HEK293 (cell line): ENCODE measurements around the gene CA11.

Source experiments
- CTCF ChIA-PET: fragments of 350-600 bp; formaldehyde crosslinking; extraction: SDS; loops from one replicate; lab custom pipeline; 2021; ENCODE audit warnings: antibody characterized with exemption; lab: Yijun Ruan, JAX
- POLR2A ChIA-PET: fragments of 300-600 bp; formaldehyde crosslinking; extraction: SDS; loops from one replicate; lab custom pipeline; 2020; ENCODE audit warnings: antibody characterized with exemption, inconsistent platforms; lab: Yijun Ruan, JAX
- H3K27ac ChIP-seq: fragments of 200-500 bp; sonication (Bioruptor generic); 2 replicates; pipeline ENCODE4 v1.5.1; 2014; ENCODE audit warnings: low read depth, low read length, control low read depth, inconsistent platforms; ENCODE audit errors: extremely low read depth
- H3K36me3 ChIP-seq, 2 experiments: fragments of 200-500 bp in 1 of 2; sonication (Bioruptor generic) in 1 of 2; 1 replicate in 1 of 2; 2 replicates in 1 of 2; pipeline ENCODE4 v1.5.1; 2014 to 2017; ENCODE audit warnings: inconsistent platforms in 2 of 2, low read length in 2 of 2; ENCODE audit not compliant: control insufficient read depth in 2 of 2, insufficient read depth in 1 of 2
- H3K4me1 ChIP-seq: fragments of 200-500 bp; sonication (Bioruptor generic); 2 replicates; pipeline ENCODE4 v1.5.1; 2014; ENCODE audit warnings: mild to moderate bottlenecking, low read length, inconsistent platforms; ENCODE audit not compliant: control insufficient read depth, insufficient read depth
- H3K4me3 ChIP-seq: 2 replicates; pipeline ENCODE4 v1.5.1; 2011; ENCODE audit warnings: low read depth, mild to moderate bottlenecking, control low read depth, low read length, moderate library complexity
- H3K9me3 ChIP-seq: fragments of 200-500 bp; sonication (Bioruptor generic); 2 replicates; pipeline ENCODE4 v1.5.1; 2014; ENCODE audit warnings: low read depth, low read length, inconsistent platforms; ENCODE audit not compliant: control insufficient read depth, insufficient read depth
- KLF17 ChIP-seq: fragments of 450-650 bp; formaldehyde crosslinking; IDR thresholded peaks from 2 replicates; pipeline ENCODE4 v1.5.1; 2016; ENCODE audit warnings: missing biosample characterization, missing genetic modification characterization
- OSR2 ChIP-seq: fragments of 450-650 bp; formaldehyde crosslinking; IDR thresholded peaks from 2 replicates; pipeline ENCODE4 v1.5.1; 2016; ENCODE audit warnings: missing biosample characterization, missing genetic modification characterization
- OVOL3 ChIP-seq: fragments of 450-650 bp; formaldehyde crosslinking; IDR thresholded peaks from 2 replicates; pipeline ENCODE4 v1.5.1; 2016; ENCODE audit warnings: missing biosample characterization, missing genetic modification characterization
- PRDM4 ChIP-seq: fragments of 450-650 bp; formaldehyde crosslinking; IDR thresholded peaks from 2 replicates; pipeline ENCODE4 v1.5.1; 2017; ENCODE audit warnings: missing biosample characterization, missing genetic modification characterization
- REPIN1 ChIP-seq: fragments of 450-650 bp; formaldehyde crosslinking; IDR thresholded peaks from 2 replicates; pipeline ENCODE4 v1.5.1; 2017; ENCODE audit warnings: missing biosample characterization, missing genetic modification characterization, low read depth
- SP2 ChIP-seq: fragments of 450-650 bp; formaldehyde crosslinking; IDR thresholded peaks from 2 replicates; pipeline ENCODE4 v1.5.1; 2016; ENCODE audit warnings: missing biosample characterization, missing genetic modification characterization
- ZNF138 ChIP-seq: fragments of 450-650 bp; formaldehyde crosslinking; IDR thresholded peaks from 2 replicates; pipeline ENCODE4 v1.5.1; 2016; ENCODE audit warnings: missing biosample characterization, missing genetic modification characterization, borderline replicate concordance
- ZNF23 ChIP-seq: fragments of 450-650 bp; formaldehyde crosslinking; IDR thresholded peaks from 2 replicates; pipeline ENCODE4 v1.5.1; 2016; ENCODE audit warnings: missing biosample characterization, missing genetic modification characterization, borderline replicate concordance
- ZNF404 ChIP-seq: fragments of 450-650 bp; formaldehyde crosslinking; IDR thresholded peaks from 2 replicates; pipeline ENCODE4 v1.5.1; 2017; ENCODE audit warnings: missing biosample characterization, missing genetic modification characterization
- ZNF433 ChIP-seq: fragments of 450-650 bp; formaldehyde crosslinking; IDR thresholded peaks from 2 replicates; pipeline ENCODE4 v1.5.1; 2016; ENCODE audit warnings: missing biosample characterization, missing genetic modification characterization, low read depth
- ZNF501 ChIP-seq: fragments of 450-650 bp; formaldehyde crosslinking; IDR thresholded peaks from 2 replicates; pipeline ENCODE4 v1.5.1; 2016; ENCODE audit warnings: missing biosample characterization, missing genetic modification characterization
- ZNF513 ChIP-seq: fragments of 450-650 bp; IDR thresholded peaks from 2 replicates; pipeline ENCODE4 v1.5.1; 2018; ENCODE audit warnings: missing biosample characterization, missing genetic modification characterization
- ZNF514 ChIP-seq: fragments of 450-650 bp; formaldehyde crosslinking; IDR thresholded peaks from 2 replicates; pipeline ENCODE4 v1.5.1; 2016; ENCODE audit warnings: missing biosample characterization, missing genetic modification characterization
- ZNF521 ChIP-seq: fragments of 450-650 bp; formaldehyde crosslinking; IDR thresholded peaks from 2 replicates; pipeline ENCODE4 v1.5.1; 2017; ENCODE audit warnings: missing biosample characterization, mild to moderate bottlenecking, missing genetic modification characterization
- ZNF561 ChIP-seq: fragments of 450-650 bp; IDR thresholded peaks from 2 replicates; pipeline ENCODE4 v1.5.1; 2018; ENCODE audit warnings: missing biosample characterization, missing genetic modification characterization, borderline replicate concordance

Gene CA11

GRCh38 chr19:48670699-48671445 lies 24.9 kb upstream of the CA11 start:
- POLR2A ChIA-PET = no interaction called here

GRCh38 chr19:48669903-48670668 lies 24.1 kb upstream of the CA11 start:
- CTCF ChIA-PET = interaction anchor here (1.1 kb wide), 1 partner anchor 125 kb away, joined by 3 read pairs; no protein-coding TSS in a partner anchor
- no peaks in the 10 kb centered on the region for H3K4me1 ChIP-seq
- H3K4me3 ChIP-seq = no peak overlapping the region
- no peaks in the 10 kb centered on the region for H3K9me3 ChIP-seq
- POLR2A ChIA-PET = no interaction called here
- no peak overlapping the region for H3K27ac ChIP-seq
- H3K36me3 ChIP-seq = no peaks in the 10 kb centered on the region
- TF ChIP-seq REPIN1 (tag by site-specific recombination) = no peak
- TF ChIP-seq ZNF513 (tag by site-specific recombination) = peak; percentile 84

More at GRCh38 chr19:48670699-48671445, 24.9 kb upstream of the CA11 start:
- H3K27ac ChIP-seq = 0 out of 2 replicates have a peak overlapping the region, but pooled peaks have one; percentile 16
- H3K4me1 ChIP-seq = no peaks in the 10 kb centered on the region; the same call in 1 of the 2 replicates
- TF ChIP-seq ZNF514 (tag by site-specific recombination) (no peak), ZNF433 (tag by site-specific recombination) (no peak), ZNF138 (tag by site-specific recombination) (no peak)
- no peaks in the 10 kb centered on the region for H3K36me3 ChIP-seq
- H3K4me3 ChIP-seq = no peak overlapping the region
- H3K9me3 ChIP-seq = no peaks in the 10 kb centered on the region
- CTCF ChIA-PET = interaction anchor here (0.7 to 1.1 kb wide), 2 partner anchors 68 to 125 kb away, joined by 3 read pairs; no protein-coding TSS in a partner anchor

- no peaks in the 10 kb centered on the region for H3K36me3 ChIP-seq
- CTCF ChIA-PET = interaction anchor here (1.0 to 1.8 kb wide), 2 partner anchors 9 to 530 kb away, joined by 3 to 4 read pairs; no protein-coding TSS in a partner anchor
- TF ChIP-seq KLF17 (no peak), PRDM4 (tag by site-specific recombination) (0 out of 2 replicates have a peak, but pooled peaks have one; percentile 14), ZNF23 (no peak), ZNF404 (no peak), ZNF513 (tag by site-specific recombination) (peak; percentile 92), OSR2 (tag by site-specific recombination) (no peak), ZNF561 (tag by site-specific recombination) (no peak), SP2 (no peak), OVOL3 (no peak), ZNF501 (tag by site-specific recombination) (no peak), ZNF521 (tag by site-specific recombination) (no peak)
- TF ChIP-seq, all 188 proteins: peak for 2
- POLR2A ChIA-PET = no interaction called here
- Histone ChIP-seq H3K9me3 (no peaks in the 10 kb centered on the region), H3K27ac (no peak overlapping the region), H3K4me1 (no peaks in the 10 kb centered on the region), H3K4me3 (no peak overlapping the region)
Observed at GRCh38 chr19:48668761-48669160, 22.8 kb upstream of the CA11 start.
